WTC11 (cell line): ENCODE results near the gene NFIX. TPM values are rescaled to one million over a fixed set of nuclear protein-coding genes. Genes with fewer than 3 reads are reported as not detected.
A peak's percentile ranks its signal among the peaks of the same experiment; 100 is the strongest.

Experiments used
- ATAC-seq: fragments of 200-7000 bp; cut with Tn5 transposase; 2 replicates; pipeline ENCODE4 v1.10.0; 2021; ENCODE audit warnings: mild to moderate bottlenecking, moderate library complexity
- CTCF ChIA-PET: fragments of 300-600 bp; sonication (Branson Sonifier 250); formaldehyde crosslinking; loops from one replicate; lab custom pipeline; 2021; ENCODE audit warnings: antibody characterized with exemption; lab: Charles Lee
- POLR2A ChIA-PET: fragments of 350-600 bp; sonication (Branson Sonifier 250); formaldehyde crosslinking; loops from one replicate; lab custom pipeline; 2021; ENCODE audit warnings: antibody characterized with exemption; lab: Charles Lee
- DNase-seq: peaks from one replicate; pipeline ENCODE4 v3.0.0; 2021; ENCODE audit warnings: low spot score
- H3K27ac Mint-ChIP-seq: 2 replicates; pipeline ENCODE4 v1.8.0; 2021; ENCODE audit warnings: mixed read lengths
- H3K27me3 Mint-ChIP-seq: 2 replicates; pipeline ENCODE4 v1.8.0; 2021; ENCODE audit warnings: low read depth, mild to moderate bottlenecking, moderate library complexity, mixed read lengths
- H3K36me3 Mint-ChIP-seq: 2 replicates; pipeline ENCODE4 v1.8.0; 2021; ENCODE audit warnings: mixed read lengths
- H3K4me1 Mint-ChIP-seq: 2 replicates; pipeline ENCODE4 v1.8.0; 2022; ENCODE audit warnings: mixed read lengths
- H3K4me3 Mint-ChIP-seq: 2 replicates; pipeline ENCODE4 v1.8.0; 2021; ENCODE audit warnings: mild to moderate bottlenecking, moderate library complexity, mixed read lengths
- H3K9me3 Mint-ChIP-seq: 2 replicates; pipeline ENCODE4 v1.8.0; 2021; ENCODE audit warnings: mixed read lengths
- AFF4 ChIP-seq: sonication (generic); formaldehyde crosslinking; IDR thresholded peaks from 2 replicates; pipeline ENCODE4 v1.8.1; 2023; ENCODE audit warnings: mild to moderate bottlenecking, missing genetic modification reagents, borderline replicate concordance
- ATF6 ChIP-seq: sonication (generic); formaldehyde crosslinking; IDR thresholded peaks from 2 replicates; pipeline ENCODE4 v1.8.1; 2023; ENCODE audit warnings: mild to moderate bottlenecking, missing genetic modification reagents
- CBFB ChIP-seq: sonication (generic); formaldehyde crosslinking; IDR thresholded peaks from 2 replicates; pipeline ENCODE4 v1.8.1; 2022; ENCODE audit warnings: mild to moderate bottlenecking, low read depth, missing genetic modification reagents
- CREB1 ChIP-seq: sonication (generic); formaldehyde crosslinking; IDR thresholded peaks from 2 replicates; pipeline ENCODE4 v1.8.0; 2023; ENCODE audit warnings: mild to moderate bottlenecking, missing genetic modification reagents
- E2F4 ChIP-seq: sonication (generic); formaldehyde crosslinking; IDR thresholded peaks from 2 replicates; pipeline ENCODE4 v1.8.1; 2022; ENCODE audit warnings: low read depth, mild to moderate bottlenecking, moderate library complexity, missing genetic modification reagents, borderline replicate concordance
- FOXP1 ChIP-seq: sonication (generic); formaldehyde crosslinking; IDR thresholded peaks from 2 replicates; pipeline ENCODE4 v1.8.0; 2022; ENCODE audit warnings: missing genetic modification reagents, mild to moderate bottlenecking, moderate library complexity, borderline replicate concordance
- FOXP4 ChIP-seq: sonication (generic); formaldehyde crosslinking; IDR thresholded peaks from 2 replicates; pipeline ENCODE4 v1.8.0; 2022; ENCODE audit warnings: mild to moderate bottlenecking, missing genetic modification reagents
- GABPB1 ChIP-seq: sonication (generic); formaldehyde crosslinking; IDR thresholded peaks from 2 replicates; pipeline ENCODE4 v1.8.1; 2023; ENCODE audit warnings: mild to moderate bottlenecking, missing genetic modification reagents
- HMGA2 ChIP-seq: fragments of 250-450 bp; sonication (Bioruptor Pico); IDR thresholded peaks from 2 replicates; pipeline ENCODE4 v1.4.0; 2021; ENCODE audit warnings: mild to moderate bottlenecking, moderate library complexity
- JAZF1 ChIP-seq: fragments of 250-450 bp; sonication (Bioruptor Pico); IDR thresholded peaks from 2 replicates; pipeline ENCODE4 v1.9.0; 2021; ENCODE audit warnings: moderate library complexity, mild to moderate bottlenecking, inconsistent platforms
- JUN ChIP-seq: sonication (generic); formaldehyde crosslinking; IDR thresholded peaks from 2 replicates; pipeline ENCODE4 v1.8.0; 2023; ENCODE audit warnings: mild to moderate bottlenecking, missing genetic modification reagents
- OVOL2 ChIP-seq: fragments of 250-450 bp; sonication (Bioruptor Pico); IDR thresholded peaks from 2 replicates; pipeline ENCODE4 v1.9.0; 2021; ENCODE audit warnings: mild to moderate bottlenecking, borderline replicate concordance
- TEAD4 ChIP-seq: sonication (generic); formaldehyde crosslinking; IDR thresholded peaks from 2 replicates; pipeline ENCODE4 v1.8.0; 2022; ENCODE audit warnings: mild to moderate bottlenecking, missing genetic modification reagents
- ZNF423 ChIP-seq: fragments of 250-450 bp; sonication (Bioruptor Pico); IDR thresholded peaks from 2 replicates; pipeline ENCODE4 v2.1.2; 2022; ENCODE audit warnings: mild to moderate bottlenecking, moderate library complexity
- total RNA-seq: library from RNA; stranded (reverse); gene quantifications from 3 replicates; pipeline ENCODE4 v1.2.3, GENCODE V29; 2021

Gene NFIX
- total RNA-seq, 1 experiment from 2014 or later: 1.4 TPM

DNA sequence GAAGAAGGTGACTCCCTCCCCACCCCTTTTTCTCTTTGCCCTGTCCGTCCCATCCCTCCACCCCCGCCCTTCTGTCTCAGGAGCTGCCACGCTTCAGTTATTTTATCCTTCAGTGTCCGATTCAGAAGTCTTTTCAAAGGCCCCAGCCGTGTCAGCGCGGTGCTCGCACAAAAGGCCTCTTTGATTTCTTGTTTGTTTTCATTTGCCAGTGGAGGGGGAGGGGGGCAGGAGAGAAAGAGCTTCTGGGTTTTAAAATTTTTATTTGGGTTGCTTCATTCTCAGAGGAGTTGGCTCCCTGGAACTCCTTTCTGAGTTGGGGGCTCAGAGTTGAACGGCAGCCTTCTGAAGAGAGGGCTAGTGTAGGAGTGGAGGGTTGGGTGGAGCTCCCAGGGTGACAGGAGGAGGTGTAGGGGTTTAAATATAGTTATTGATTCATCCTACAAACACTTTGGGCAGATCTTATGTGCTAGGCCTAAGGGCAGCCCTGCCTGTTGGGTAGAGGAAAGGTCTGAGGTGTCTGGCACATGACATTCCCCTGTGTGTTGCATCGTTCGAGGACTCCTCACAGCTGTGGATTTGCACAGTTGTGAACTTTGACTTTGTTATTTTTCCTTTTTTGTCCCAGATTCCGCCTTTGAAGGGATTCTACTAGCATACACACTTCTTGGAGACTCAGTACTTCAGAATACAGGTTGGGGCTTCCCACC lies 36.8 kb downstream of the NFIX start:
- H3K27me3 Mint-ChIP-seq: peaks cover 84% of the 10 kb centered on the region
- no peaks in the 10 kb centered on the region for H3K9me3 Mint-ChIP-seq
- ChIA-PET POLR2A (interaction anchor here (1.1 kb wide), 1 partner anchor 11 kb away, joined by 3 read pairs; no protein-coding TSS in a partner anchor), CTCF (interaction anchor here (0.6 to 10.8 kb wide), 9 partner anchors 9 to 73 kb away, joined by 3 to 293 read pairs (median 31); no protein-coding TSS in a partner anchor)
- no peaks in the 10 kb centered on the region for H3K36me3 Mint-ChIP-seq
- no peak overlapping the region for H3K27ac Mint-ChIP-seq
- ATAC-seq (no peak), DNase-seq (no peak)
- H3K4me1 Mint-ChIP-seq: peaks cover 8% of the 10 kb centered on the region
- TF ChIP-seq OVOL2 (CRISPR knock-in tag) (no peak), GABPB1 (CRISPR knock-in tag) (peak; percentile 76; the same call in 1 of the 2 replicates), FOXP4 (no peak)
- no peak overlapping the region for H3K4me3 Mint-ChIP-seq

DNA sequence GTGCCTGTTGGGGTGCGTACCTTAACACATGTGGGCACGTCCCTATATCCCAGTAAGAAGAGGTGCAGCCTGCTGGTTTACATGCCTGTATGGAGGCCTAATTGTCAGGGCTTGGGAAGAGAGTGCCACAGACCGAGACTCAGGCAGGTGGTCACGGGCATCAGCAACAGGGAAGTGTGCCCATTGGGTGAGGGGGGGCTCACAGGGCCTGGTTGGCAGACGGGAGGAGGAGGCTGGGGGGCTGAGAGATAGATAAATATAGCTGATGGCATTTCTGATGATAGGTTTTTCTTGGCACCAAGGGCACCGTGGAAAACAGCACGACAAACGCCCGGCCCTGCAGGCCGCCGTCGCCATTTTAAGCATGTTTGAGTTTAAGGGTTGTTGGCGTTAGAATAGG lies 37.6 kb downstream of the NFIX start:
- Mint-ChIP-seq H3K27me3 (peaks cover 84% of the 10 kb centered on the region), H3K4me1 (peaks cover 8% of the 10 kb centered on the region), H3K36me3 (no peaks in the 10 kb centered on the region)
- POLR2A ChIA-PET: no interaction called here
- TF ChIP-seq AFF4 (no peak), E2F4 (CRISPR knock-in tag) (no peak), FOXP1 (CRISPR knock-in tag) (no peak), CBFB (no peak), CREB1 (CRISPR knock-in tag) (no peak), JUN (CRISPR knock-in tag) (no peak), HMGA2 (CRISPR knock-in tag) (no peak), ATF6 (CRISPR knock-in tag) (no peak)
- TF ChIP-seq, all 79 proteins: peak for 0
- DNase-seq: no peak
- Mint-ChIP-seq H3K9me3 (no peaks in the 10 kb centered on the region), H3K4me3 (no peak overlapping the region), H3K27ac (no peak overlapping the region)
- CTCF ChIA-PET: interaction anchor here (0.6 to 10.8 kb wide), 13 partner anchors 13 to 72 kb away, joined by 3 to 293 read pairs (median 12); no protein-coding TSS in a partner anchor
- ATAC-seq: no peak

DNA sequence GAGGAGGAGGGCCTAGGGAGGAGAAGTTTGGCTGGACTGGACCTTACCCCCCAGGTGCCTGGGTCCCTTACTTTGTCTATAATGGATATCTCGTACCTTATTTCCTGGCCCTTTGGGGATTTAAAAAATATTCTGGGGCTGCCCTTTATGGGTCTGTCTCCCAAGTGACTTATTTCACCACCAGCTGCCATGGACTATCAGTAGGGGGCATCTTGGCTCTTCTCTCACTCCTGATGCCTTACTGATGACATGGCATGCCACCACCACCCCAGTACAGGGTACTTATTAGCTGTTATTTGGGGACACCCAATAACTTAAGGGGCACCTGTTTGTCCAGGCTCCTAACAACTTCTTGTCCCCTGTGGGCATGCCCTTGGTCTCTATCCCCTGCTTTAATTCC lies 38.0 kb downstream of the NFIX start:
- Mint-ChIP-seq H3K36me3 (no peaks in the 10 kb centered on the region), H3K4me1 (peaks cover 8% of the 10 kb centered on the region), H3K9me3 (no peaks in the 10 kb centered on the region), H3K27me3 (peaks cover 83% of the 10 kb centered on the region), H3K27ac (no peak overlapping the region), H3K4me3 (no peak overlapping the region)
- ATAC-seq (no peak), DNase-seq (no peak)
- no peak for TF ChIP-seq ZNF423 (CRISPR knock-in tag)
- no peak for TF ChIP-seq JAZF1 (CRISPR knock-in tag)
- no peak for TF ChIP-seq TEAD4 (CRISPR knock-in tag)
- CTCF ChIA-PET: interaction anchor here (0.8 to 10.8 kb wide), 20 partner anchors 10 to 72 kb away, joined by 3 to 293 read pairs (median 12); no protein-coding TSS in a partner anchor
- POLR2A ChIA-PET: interaction anchor here (0.9 kb wide), 1 partner anchor 28 kb away, joined by 3 read pairs; no protein-coding TSS in a partner anchor
